ENCODE measurements around the gene CHRM5. TPM values are rescaled to one million over a fixed set of nuclear protein-coding genes. Genes with fewer than 3 reads are reported as not detected.
A peak's percentile ranks its signal among the peaks of the same experiment; 100 is the strongest.

CHRM5 gene
- total and polyA plus RNA-seq, 2 of the 8 experiments (the other 6 are each of a cell fraction or from before 2014, with no cell fraction given), result not detected

DNA sequence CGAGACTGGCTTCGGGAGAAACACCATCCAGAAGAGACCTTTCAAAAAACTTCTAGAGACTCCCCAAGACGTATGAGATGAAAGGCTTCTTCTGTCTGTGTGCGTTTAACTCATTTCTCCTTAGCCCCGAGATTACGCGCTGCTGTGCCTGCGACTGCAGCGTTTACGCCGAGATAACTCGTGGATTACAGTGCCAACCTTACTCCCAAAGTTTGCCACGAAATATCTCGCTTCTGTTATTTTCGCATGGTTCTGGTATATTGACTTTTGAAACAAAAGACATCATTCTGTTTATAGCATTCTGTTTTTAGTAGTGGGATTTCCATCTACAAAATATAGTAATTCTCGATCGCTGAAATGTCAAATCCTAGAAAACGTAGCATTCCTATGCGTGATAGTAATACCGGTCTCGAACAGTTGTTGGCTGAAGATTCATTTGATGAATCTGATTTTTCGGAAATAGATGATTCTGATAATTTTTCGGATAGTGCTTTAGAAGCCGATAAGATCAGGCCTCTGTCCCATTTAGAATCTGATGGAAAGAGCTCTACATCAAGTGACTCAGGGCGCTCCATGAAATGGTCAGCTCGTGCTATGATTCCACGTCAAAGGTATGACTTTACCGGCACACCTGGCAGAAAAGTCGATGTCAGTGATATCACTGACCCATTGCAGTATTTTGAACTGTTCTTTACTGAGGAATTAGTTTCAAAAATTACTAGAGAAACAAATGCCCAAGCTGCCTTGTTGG is 134.1 kb downstream of the CHRM5 start:
- Histone ChIP-seq H3K27me3 (replicated peaks in 1 of 4; ENCODE audit: control insufficient read depth in 3 of 4, extremely low read depth in 1 of 4, insufficient read depth in 3 of 4, low read length in 3 of 4) (no peaks in the 10 kb centered on the region), H3K79me2 (ENCODE audit: control insufficient read depth in 1 of 2, insufficient read depth in 2 of 2, low read length in 2 of 2) (peaks cover 0 to 35% of the 10 kb centered on the region in 2 experiments; a peak in 2 of 4 replicates), H2BK5ac (ENCODE audit: low read depth, low read length) (peak overlapping the region; percentile 67; the same call in 1 of the 2 replicates), H3K14ac (ENCODE audit: insufficient read length) (no peak overlapping the region), H3K56ac (replicated peaks; ENCODE audit: insufficient read length, low read depth, low read length) (no peak overlapping the region), H3K4me1 (replicated peaks in 1 of 4; ENCODE audit: control insufficient read depth in 3 of 4, insufficient read depth in 4 of 4, low read length in 3 of 4) (peaks cover 0 to 4% (median 0%) of the 10 kb centered on the region in 4 experiments; a peak in 2 of 7 replicates), H3K4me2 (ENCODE audit: insufficient read depth in 1 of 2, low read depth in 2 of 2, low read length in 2 of 2) (peak overlapping the region; percentile 77 to 93), H4K91ac (replicated peaks; ENCODE audit: insufficient read length, low read length) (no peak overlapping the region), H3K23me2 (ENCODE audit: low read depth, low read length) (peaks cover 8% of the 10 kb centered on the region), H3K23ac (ENCODE audit: insufficient read length) (no peak overlapping the region), H2BK15ac (ENCODE audit: low read length) (no peak overlapping the region), H2BK120ac (replicated peaks; ENCODE audit: low read depth, low read length) (no peak overlapping the region), H2AFZ (ENCODE audit: low read length) (peak overlapping the region; percentile 87), H3K27ac (ENCODE audit: low read depth, low read length) (no peak overlapping the region), H4K20me1 (replicated peaks in 1 of 2; ENCODE audit: control insufficient read depth in 1 of 2, insufficient read depth in 2 of 2, low read length in 2 of 2) (no peaks in the 10 kb centered on the region), H3K18ac (ENCODE audit: extremely low read depth, low read length) (no peak overlapping the region), H3K36me3 (ENCODE audit: control insufficient read depth in 2 of 4, insufficient read depth in 4 of 4, low read length in 3 of 4) (no peaks in the 10 kb centered on the region), H2AK5ac (ENCODE audit: low read depth, low read length) (no peak overlapping the region), H4K8ac (ENCODE audit: extremely low read depth, insufficient read depth, low read length) (peak overlapping the region; percentile 69; the same call in 1 of the 2 replicates), H4K5ac (ENCODE audit: insufficient read length, low read depth, low read length) (no peak overlapping the region), H2BK20ac (ENCODE audit: low read length) (no peak overlapping the region), H3K9me3 (ENCODE audit: insufficient read depth in 2 of 2, low read depth in 1 of 2, low read length in 1 of 2) (no peaks in the 10 kb centered on the region), H3K4me3 (ENCODE audit: extremely low read depth in 1 of 4, insufficient read depth in 2 of 4, low read depth in 3 of 4, low read length in 4 of 4) (peak overlapping the region; percentile 84 to 100 (median 98)), H3K9ac (replicated peaks in 1 of 4; ENCODE audit: extremely low read depth in 1 of 4, low read depth in 3 of 4, low read length in 3 of 4) (peak overlapping the region in 3 of 4 experiments; percentile 26 to 72 (median 48); a peak in 4 of 7 replicates), H3K79me1 (ENCODE audit: low read depth, low read length) (no peaks in the 10 kb centered on the region), H3K4ac (replicated peaks; ENCODE audit: insufficient read length, low read depth, low read length) (no peak overlapping the region), H2BK12ac (ENCODE audit: low read depth, low read length) (0 out of 2 replicates have a peak overlapping the region, but pooled peaks have one; percentile 23)
- ChIA-PET CTCF (ENCODE audit: partially characterized antibody) (interaction anchor here (0.7 to 1.3 kb wide), 6 partner anchors 30 to 241 kb away, joined by 3 to 4 read pairs (median 3); partner anchors contain the start of genes KATNBL1, NOP10 and NUTM1), POLR2A (ENCODE audit: partially characterized antibody) (interaction anchor here (0.6 to 2.2 kb wide), 6 partner anchors 8 to 343 kb away, joined by 3 to 10 read pairs (median 4); partner anchors contain the start of genes EMC4, KATNBL1 and LPCAT4)
- no peak for DNase-seq (ENCODE audit: low read depth in 1 of 2, low spot score in 2 of 2)
- TF ChIP-seq NANOG (IDR thresholded peaks at IDR 0.05; ENCODE audit: insufficient read depth, low read depth, low read length, poor library complexity, severe bottlenecking) (no peak), FOSL1 (IDR thresholded peaks at IDR 0.05; ENCODE audit: insufficient read depth, low read depth, low read length) (no peak), BCL11A (IDR thresholded peaks at IDR 0.05; ENCODE audit: low read depth in 2 of 2, low read length in 2 of 2) (no peak), BACH1 (IDR thresholded peaks at IDR 0.05; ENCODE audit: low read length) (no peak), SAP30 (IDR thresholded peaks at IDR 0.05; ENCODE audit: insufficient read depth, insufficient replicate concordance, low read length) (peak; percentile 62), SRF (IDR thresholded peaks at IDR 0.05; ENCODE audit: low read depth, low read length) (no peak), RNF2 (IDR thresholded peaks at IDR 0.05; ENCODE audit: borderline replicate concordance, low read depth, low read length, missing control alignments, poor library complexity, severe bottlenecking) (no peak), PHF8 (conservative IDR thresholded peaks at IDR 0.05; ENCODE audit: low read depth, low read length) (no peak)
- WGBS, 2 experiments (ENCODE audit: extremely low coverage in 1 of 2, insufficient coverage in 1 of 2, insufficient read length in 1 of 2, insufficient replicate concordance in 2 of 2, low coverage in 1 of 2, low lambda C conversion rate in 2 of 2, missing lambda C conversion rate in 1 of 2), result 32% methylated on average over 29 of the region's 29 CpGs; no CpG with 5 or more reads in 1 of the 2 experiments
- no peak for FAIRE-seq
